Endothelial cell of umbilical vein (primary cell): Measurements from ENCODE around the gene INPP5B. TPM values are rescaled to one million over a fixed set of nuclear protein-coding genes. Genes with fewer than 3 reads are reported as not detected.

Source experiments
- BruUV-seq: library from RNA; stranded (reverse); fragments of 400-500 nt; replicated peaks from 2 replicates; lab custom pipeline; 2021; lab: Mats Ljungman, UMichigan
- CTCF ChIA-PET: fragments of 300-600, 350-600 bp; sonication (Branson Sonifier 250); formaldehyde crosslinking; loops from one replicate; lab custom pipeline; 2021; ENCODE audit warnings: antibody characterized with exemption, inconsistent platforms; lab: Charles Lee
- POLR2A ChIA-PET: fragments of 300-600, 350-600 bp; sonication (Branson Sonifier 250); formaldehyde crosslinking; loops from one replicate; lab custom pipeline; 2021; ENCODE audit warnings: antibody characterized with exemption, inconsistent platforms; lab: Charles Lee
- DNase-seq: peaks from one replicate; pipeline ENCODE4 v3.0.0-alpha.2; 2011; ENCODE audit warnings: low read depth, low spot score
- FAIRE-seq: peaks from 2 replicates; lab custom pipeline; 2011; peaks lifted over from hg19 to GRCh38; lab: Jason Lieb, UNC
- H2AFZ ChIP-seq: 2 replicates; pipeline ENCODE4 v1.6.0; 2012; ENCODE audit warnings: low read depth, low read length, control low read depth, inconsistent platforms
- H3K27ac ChIP-seq: 2 replicates; pipeline ENCODE4 v1.5.1; 2011; ENCODE audit warnings: low read depth, mild to moderate bottlenecking, control low read depth, low read length, moderate library complexity; ENCODE audit not compliant: insufficient read depth
- H3K27me3 ChIP-seq, 2 experiments: 2 replicates each; pipeline versions ENCODE4 v1.6.0 to v1.6.1; 2011; ENCODE audit warnings: low read length in 2 of 2, mixed read lengths in 1 of 2; ENCODE audit not compliant: control insufficient read depth in 2 of 2, insufficient read depth in 2 of 2
- H3K36me3 ChIP-seq, 2 experiments: 2 replicates in 1 of 2; 3 replicates in 1 of 2; pipeline ENCODE4 v1.5.1; 2011; ENCODE audit warnings: low read length in 2 of 2, mild to moderate bottlenecking in 1 of 2, moderate library complexity in 1 of 2; ENCODE audit not compliant: control insufficient read depth in 2 of 2, insufficient read depth in 2 of 2; ENCODE audit errors: extremely low read depth in 1 of 2
- H3K4me1 ChIP-seq: 3 replicates; pipeline ENCODE4 v1.5.1; 2011; ENCODE audit warnings: mild to moderate bottlenecking, low read length; ENCODE audit not compliant: control insufficient read depth, insufficient read depth; ENCODE audit errors: extremely low read depth
- H3K4me2 ChIP-seq: 2 replicates; pipeline ENCODE4 v1.6.1; 2011; ENCODE audit warnings: low read length, control low read depth, mixed read lengths; ENCODE audit not compliant: insufficient read depth
- H3K4me3 ChIP-seq, 3 experiments: fragments of 200-600 bp in 1 of 3; sonication (generic), shearing (Covaris generic) in 1 of 3; replicated peaks in 1 of 3; 2 replicates each; pipeline ENCODE4 v1.5.1; 2011 to 2016; ENCODE audit warnings: control low read depth in 3 of 3, low read length in 3 of 3, mild to moderate bottlenecking in 2 of 3, inconsistent platforms in 1 of 3, low read depth in 1 of 3, moderate library complexity in 1 of 3; ENCODE audit not compliant: insufficient read depth in 1 of 3
- H3K79me2 ChIP-seq: 2 replicates; pipeline ENCODE4 v1.6.0; 2012; ENCODE audit warnings: low read length, inconsistent platforms; ENCODE audit not compliant: control insufficient read depth, insufficient read depth
- H3K9ac ChIP-seq: replicated peaks from 2 replicates; pipeline ENCODE3; 2011; ENCODE audit warnings: low read length, control low read depth; ENCODE audit not compliant: insufficient read depth; ENCODE audit errors: extremely low read depth
- H3K9me1 ChIP-seq: replicated peaks from 3 replicates; pipeline ENCODE4 v1.6.0; 2011; ENCODE audit warnings: mild to moderate bottlenecking, low read length; ENCODE audit not compliant: control insufficient read depth, insufficient read depth; ENCODE audit errors: extremely low read depth
- H3K9me3 ChIP-seq: replicated peaks from 2 replicates; pipeline ENCODE4 v1.5.1; 2012; ENCODE audit warnings: low read length, inconsistent platforms; ENCODE audit not compliant: control insufficient read depth, insufficient read depth
- H4K20me1 ChIP-seq: replicated peaks from 2 replicates; pipeline ENCODE3; 2011; ENCODE audit warnings: mild to moderate bottlenecking, low read length; ENCODE audit not compliant: control insufficient read depth, insufficient read depth; ENCODE audit errors: extremely low read depth
- EZH2 ChIP-seq: IDR thresholded peaks from 2 replicates; pipeline ENCODE4 v1.6.1; 2012; ENCODE audit warnings: borderline replicate concordance, low read depth, mild to moderate bottlenecking, moderate library complexity, low read length, inconsistent platforms; ENCODE audit not compliant: severe bottlenecking
- FOS ChIP-seq: IDR thresholded peaks from 2 replicates; pipeline ENCODE4 v1.6.1; 2011; ENCODE audit warnings: mild to moderate bottlenecking, low read length, moderate library complexity, borderline replicate concordance; ENCODE audit not compliant: insufficient read depth
- GATA2 ChIP-seq: IDR thresholded peaks from 2 replicates; pipeline ENCODE4 v1.7.0; 2011; ENCODE audit warnings: low read depth, mild to moderate bottlenecking, moderate library complexity, mixed read lengths, low read length; ENCODE audit not compliant: insufficient read length, insufficient read depth
- JUN ChIP-seq: IDR thresholded peaks from 2 replicates; pipeline ENCODE4 v1.6.1; 2011; ENCODE audit warnings: borderline replicate concordance, low read depth; ENCODE audit not compliant: insufficient read length, insufficient read depth
- MYC ChIP-seq: IDR thresholded peaks from one replicate; pipeline ENCODE4 v1.6.1; 2011; ENCODE audit warnings: mild to moderate bottlenecking, low read depth, low read length
- POLR2A ChIP-seq: IDR thresholded peaks from 2 replicates; pipeline ENCODE4 v1.6.1; 2012; ENCODE audit warnings: low read depth, mild to moderate bottlenecking, control low read depth, low read length
- POLR2AphosphoS5 ChIP-seq: IDR thresholded peaks from 2 replicates; pipeline ENCODE4 v1.6.1; 2012; ENCODE audit warnings: low read depth, mild to moderate bottlenecking, control low read depth, low read length, moderate library complexity; ENCODE audit not compliant: insufficient read depth
- dilution Hi-C: fragments of 300-500 bp; cut with MboI; formaldehyde crosslinking; loops from one replicate; pipeline ENCODE4 v1.15.0; 2019; ENCODE audit warnings: low sequenced_read_pairs; ENCODE audit not compliant: extremely low pct_ligation_motif_present
- intact Hi-C: fragments of 100-400 bp; cut with micrococcal nuclease; formaldehyde crosslinking; loops from one replicate; pipeline ENCODE4 v1.10.0; 2022
- polyA plus RNA-seq, 4 experiments: library from polyadenylated mRNA; depleted of rRNA in 3 of 4; stranded (reverse) in 3 of 4; unstranded in 1 of 4; fragments of >200 nt; gene quantifications; 2 replicates each; pipeline versions ENCODE4 v1.2.1 to v1.2.3, GENCODE V29; 2011 to 2012; ENCODE audit warnings: missing spikeins in 1 of 4
- total RNA-seq: library from RNA; stranded (reverse); gene quantifications from 2 replicates; pipeline ENCODE4 v1.2.3, GENCODE V29; 2021
- TF ChIP-seq, protein P1 (sequence below), 2 donors: IDR thresholded peaks; 1 replicate in 1 of 2; 2 replicates in 1 of 2; pipeline ENCODE4 v1.5.1; 2011; ENCODE audit warnings: low read length in 2 of 2, mild to moderate bottlenecking in 2 of 2, moderate library complexity in 2 of 2, control low read depth in 1 of 2, inconsistent platforms in 1 of 2, low read depth in 1 of 2; ENCODE audit not compliant: insufficient read depth in 1 of 2; ENCODE audit errors: extremely low read depth in 1 of 2
- TF ChIP-seq, protein P2 (sequence below): IDR thresholded peaks from 2 replicates; pipeline ENCODE4 v1.6.1; 2011; ENCODE audit not compliant: insufficient read depth, insufficient read length

The INPP5B gene
- total and polyA plus RNA-seq, 2 donors (not counting 3 experiments of a cell fraction or from before 2014, with no cell fraction given): 7.4 to 14.7 TPM

DNA sequence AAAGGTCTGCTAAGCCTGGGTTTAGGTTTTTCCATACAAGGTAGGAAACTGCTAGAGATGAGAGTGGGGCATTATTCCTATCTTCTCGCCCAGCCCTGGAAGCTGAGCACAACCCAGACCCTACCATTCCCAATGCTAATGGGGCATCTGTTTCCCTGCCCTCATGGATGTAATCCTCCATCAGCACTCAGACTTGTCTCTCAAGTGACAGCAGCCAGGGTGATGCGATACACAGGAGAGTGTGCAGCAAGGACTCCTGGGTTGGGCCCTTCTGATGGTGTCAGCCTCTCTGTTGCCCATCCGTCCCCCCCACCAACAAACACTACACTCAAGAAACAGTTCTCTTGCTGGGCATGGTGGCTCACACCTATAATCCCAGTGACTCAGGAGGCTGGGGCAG, 5.9 kb upstream of the INPP5B start:
- Histone ChIP-seq H3K27ac (no peak overlapping the region), H3K4me3 (no peak overlapping the region), H3K4me1 (no peaks in the 10 kb centered on the region), H3K9me1 (no peaks in the 10 kb centered on the region), H2AFZ (no peak overlapping the region), H3K27me3 (no peaks in the 10 kb centered on the region), H3K4me2 (no peak overlapping the region), H3K9me3 (no peaks in the 10 kb centered on the region), H4K20me1 (no peaks in the 10 kb centered on the region), H3K9ac (no peak overlapping the region), H3K79me2 (no peaks in the 10 kb centered on the region), H3K36me3 (peaks cover 0 to 5% of the 10 kb centered on the region in 2 experiments)
- POLR2A ChIA-PET: no interaction called here
- no TSS peak for BruUV-seq
- TF ChIP-seq FOS (no peak), MYC (no peak), EZH2 (no peak), JUN (no peak), POLR2AphosphoS5 (no peak), POLR2A (no peak), GATA2 (no peak)
- TF ChIP-seq, protein P1, sequence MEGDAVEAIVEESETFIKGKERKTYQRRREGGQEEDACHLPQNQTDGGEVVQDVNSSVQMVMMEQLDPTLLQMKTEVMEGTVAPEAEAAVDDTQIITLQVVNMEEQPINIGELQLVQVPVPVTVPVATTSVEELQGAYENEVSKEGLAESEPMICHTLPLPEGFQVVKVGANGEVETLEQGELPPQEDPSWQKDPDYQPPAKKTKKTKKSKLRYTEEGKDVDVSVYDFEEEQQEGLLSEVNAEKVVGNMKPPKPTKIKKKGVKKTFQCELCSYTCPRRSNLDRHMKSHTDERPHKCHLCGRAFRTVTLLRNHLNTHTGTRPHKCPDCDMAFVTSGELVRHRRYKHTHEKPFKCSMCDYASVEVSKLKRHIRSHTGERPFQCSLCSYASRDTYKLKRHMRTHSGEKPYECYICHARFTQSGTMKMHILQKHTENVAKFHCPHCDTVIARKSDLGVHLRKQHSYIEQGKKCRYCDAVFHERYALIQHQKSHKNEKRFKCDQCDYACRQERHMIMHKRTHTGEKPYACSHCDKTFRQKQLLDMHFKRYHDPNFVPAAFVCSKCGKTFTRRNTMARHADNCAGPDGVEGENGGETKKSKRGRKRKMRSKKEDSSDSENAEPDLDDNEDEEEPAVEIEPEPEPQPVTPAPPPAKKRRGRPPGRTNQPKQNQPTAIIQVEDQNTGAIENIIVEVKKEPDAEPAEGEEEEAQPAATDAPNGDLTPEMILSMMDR (IDR thresholded peaks at IDR 0.05; ENCODE audit: extremely low read depth in 1 of 2, insufficient read depth in 1 of 2, low read depth in 1 of 2, low read length in 2 of 2): no peak
- TF ChIP-seq, protein P2, sequence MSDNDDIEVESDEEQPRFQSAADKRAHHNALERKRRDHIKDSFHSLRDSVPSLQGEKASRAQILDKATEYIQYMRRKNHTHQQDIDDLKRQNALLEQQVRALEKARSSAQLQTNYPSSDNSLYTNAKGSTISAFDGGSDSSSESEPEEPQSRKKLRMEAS: no peak
- dilution Hi-C loops (no loop called here), intact Hi-C loops (no loop called here)
- DNase-seq (no peak), FAIRE-seq (no peak)
- CTCF ChIA-PET: no interaction called here
